ENCODE results near the gene ZBTB22.
A peak's percentile ranks its signal among the peaks of the same experiment; 100 is the strongest.
"Not testable (repeated sequence)": the region's sequence is repeated elsewhere in the genome, so short reads cannot be mapped to it uniquely, and the experiment has no call there.

ZBTB22 gene

GRCh38 chr6:33356295-33356694, 38.8 kb upstream of the ZBTB22 start:
- peak overlapping the region; percentile 64 for H3K18ac ChIP-seq (ENCODE audit: low read length)
- no peak overlapping the region for H3K23ac ChIP-seq (ENCODE audit: low read depth, low read length, poor library complexity)
- H2BK12ac ChIP-seq (ENCODE audit: low read length): peak overlapping the region; percentile 58
- no peak overlapping the region for H2BK120ac ChIP-seq (ENCODE audit: low read depth, low read length)
- H2BK15ac ChIP-seq (ENCODE audit: low read length): peak overlapping the region; percentile 75
- H3K9ac ChIP-seq (ENCODE audit: low read depth, low read length, poor library complexity): no peak overlapping the region
- no peak overlapping the region for H3K27ac ChIP-seq (replicated peaks; ENCODE audit: low read length)
- H2AFZ ChIP-seq (ENCODE audit: low read length): no peak overlapping the region
- no peak overlapping the region for H3K4me3 ChIP-seq (ENCODE audit: low read length in 2 of 2)
- H4K91ac ChIP-seq (ENCODE audit: low read depth, low read length, poor library complexity): no peak overlapping the region
- H3K36me3 ChIP-seq (replicated peaks in 1 of 2; ENCODE audit: control insufficient read depth in 2 of 2, insufficient read depth in 2 of 2, low read length in 2 of 2): no peaks in the 10 kb centered on the region
- H3K27me3 ChIP-seq (ENCODE audit: control insufficient read depth in 3 of 3, insufficient read depth in 3 of 3, low read depth in 1 of 3, low read length in 3 of 3): peaks cover 0 to 4% (median 0%) of the 10 kb centered on the region in 3 experiments
- peaks cover 1% of the 10 kb centered on the region for H3K79me1 ChIP-seq (ENCODE audit: low read depth, low read length)
- no peak overlapping the region for H3K4ac ChIP-seq (ENCODE audit: low read length)
- no peak overlapping the region for H4K8ac ChIP-seq (ENCODE audit: low read depth, low read length)
- DNase-seq (ENCODE audit: low spot score): no peak
- H2BK5ac ChIP-seq (ENCODE audit: low read length): no peak overlapping the region
- H2AK5ac ChIP-seq (ENCODE audit: low read depth, low read length): no peak overlapping the region
- no peaks in the 10 kb centered on the region for H3K9me3 ChIP-seq (replicated peaks in 1 of 2; ENCODE audit: control insufficient read depth in 2 of 2, insufficient read depth in 1 of 2, low read depth in 1 of 2, low read length in 2 of 2)
- no peaks in the 10 kb centered on the region for H3K4me1 ChIP-seq (ENCODE audit: control insufficient read depth in 2 of 2, insufficient read depth in 1 of 2, low read depth in 1 of 2, low read length in 2 of 2)
- peak overlapping the region; percentile 56 for H3K14ac ChIP-seq (ENCODE audit: low read length)
- no peak overlapping the region for H3K4me2 ChIP-seq (ENCODE audit: insufficient read depth, low read length, poor library complexity, severe bottlenecking)
- no CpG with 5 or more reads among the region's 3 CpGs for WGBS, 2 donors (ENCODE audit: extremely low coverage in 2 of 2, insufficient read length in 2 of 2, insufficient replicate concordance in 1 of 2)

GRCh38 chr6:33355860-33356259, 38.3 kb upstream of the ZBTB22 start:
- not testable (repeated sequence) for H2BK15ac ChIP-seq (ENCODE audit: low read length); H3K4me2 ChIP-seq (ENCODE audit: insufficient read depth, low read length, poor library complexity, severe bottlenecking); H3K18ac ChIP-seq (ENCODE audit: low read length); H2BK120ac ChIP-seq (ENCODE audit: low read depth, low read length); H2AK5ac ChIP-seq (ENCODE audit: low read depth, low read length); H3K27ac ChIP-seq (replicated peaks; ENCODE audit: low read length); DNase-seq (ENCODE audit: low spot score); H3K23ac ChIP-seq (ENCODE audit: low read depth, low read length, poor library complexity); H3K14ac ChIP-seq (ENCODE audit: low read length); H3K4me1 ChIP-seq (ENCODE audit: control insufficient read depth in 2 of 2, insufficient read depth in 1 of 2, low read depth in 1 of 2, low read length in 2 of 2); H3K4ac ChIP-seq (ENCODE audit: low read length); H2BK5ac ChIP-seq (ENCODE audit: low read length); H3K79me1 ChIP-seq (ENCODE audit: low read depth, low read length); H3K36me3 ChIP-seq (replicated peaks in 1 of 2; ENCODE audit: control insufficient read depth in 2 of 2, insufficient read depth in 2 of 2, low read length in 2 of 2); H3K27me3 ChIP-seq (ENCODE audit: control insufficient read depth in 3 of 3, insufficient read depth in 3 of 3, low read depth in 1 of 3, low read length in 3 of 3); H3K9ac ChIP-seq (ENCODE audit: low read depth, low read length, poor library complexity); H4K8ac ChIP-seq (ENCODE audit: low read depth, low read length); H4K91ac ChIP-seq (ENCODE audit: low read depth, low read length, poor library complexity); H3K9me3 ChIP-seq (replicated peaks in 1 of 2; ENCODE audit: control insufficient read depth in 2 of 2, insufficient read depth in 1 of 2, low read depth in 1 of 2, low read length in 2 of 2); H3K4me3 ChIP-seq (ENCODE audit: low read length in 2 of 2); H2AFZ ChIP-seq (ENCODE audit: low read length)
- WGBS, 2 donors (ENCODE audit: extremely low coverage in 2 of 2, insufficient read length in 2 of 2, insufficient replicate concordance in 1 of 2): no CpG with 5 or more reads among the region's 6 CpGs
- peak overlapping the region; percentile 58 for H2BK12ac ChIP-seq (ENCODE audit: low read length)

- Histone ChIP-seq H4K91ac (ENCODE audit: low read depth, low read length, poor library complexity) (no peak overlapping the region), H2BK5ac (ENCODE audit: low read length) (no peak overlapping the region), H3K4me1 (ENCODE audit: control insufficient read depth in 2 of 2, insufficient read depth in 1 of 2, low read depth in 1 of 2, low read length in 2 of 2) (no peaks in the 10 kb centered on the region), H2AFZ (ENCODE audit: low read length) (no peak overlapping the region), H3K79me1 (ENCODE audit: low read depth, low read length) (no peaks in the 10 kb centered on the region), H2BK15ac (ENCODE audit: low read length) (no peak overlapping the region), H3K9ac (ENCODE audit: low read depth, low read length, poor library complexity) (no peak overlapping the region), H3K18ac (ENCODE audit: low read length) (no peak overlapping the region), H3K36me3 (replicated peaks in 1 of 2; ENCODE audit: control insufficient read depth in 2 of 2, insufficient read depth in 2 of 2, low read length in 2 of 2) (no peaks in the 10 kb centered on the region), H2AK5ac (ENCODE audit: low read depth, low read length) (no peak overlapping the region), H3K14ac (ENCODE audit: low read length) (no peak overlapping the region), H3K4ac (ENCODE audit: low read length) (no peak overlapping the region), H3K9me3 (replicated peaks in 1 of 2; ENCODE audit: control insufficient read depth in 2 of 2, insufficient read depth in 1 of 2, low read depth in 1 of 2, low read length in 2 of 2) (no peaks in the 10 kb centered on the region), H3K4me2 (ENCODE audit: insufficient read depth, low read length, poor library complexity, severe bottlenecking) (no peak overlapping the region), H3K4me3 (ENCODE audit: low read length in 2 of 2) (no peak overlapping the region), H2BK12ac (ENCODE audit: low read length) (no peak overlapping the region), H2BK120ac (ENCODE audit: low read depth, low read length) (no peak overlapping the region), H3K23ac (ENCODE audit: low read depth, low read length, poor library complexity) (no peak overlapping the region), H3K27me3 (ENCODE audit: control insufficient read depth in 3 of 3, insufficient read depth in 3 of 3, low read depth in 1 of 3, low read length in 3 of 3) (peaks cover 0 to 40% (median 0%) of the 10 kb centered on the region in 3 experiments), H3K27ac (replicated peaks; ENCODE audit: low read length) (no peak overlapping the region), H4K8ac (ENCODE audit: low read depth, low read length) (no peak overlapping the region)
- WGBS, 2 donors (ENCODE audit: extremely low coverage in 2 of 2, insufficient read length in 2 of 2, insufficient replicate concordance in 1 of 2): no CpG with 5 or more reads among the region's 5 CpGs
- no peak for DNase-seq (ENCODE audit: low spot score)
Observed at GRCh38 chr6:33347816-33348215, 30.3 kb upstream of the ZBTB22 start.

- not testable (repeated sequence) for H2BK120ac ChIP-seq (ENCODE audit: low read depth, low read length); H3K23ac ChIP-seq (ENCODE audit: low read depth, low read length, poor library complexity); H2AK5ac ChIP-seq (ENCODE audit: low read depth, low read length); H3K4ac ChIP-seq (ENCODE audit: low read length); H3K4me1 ChIP-seq (ENCODE audit: control insufficient read depth in 2 of 2, insufficient read depth in 1 of 2, low read depth in 1 of 2, low read length in 2 of 2); DNase-seq (ENCODE audit: low spot score); H3K18ac ChIP-seq (ENCODE audit: low read length); H2BK5ac ChIP-seq (ENCODE audit: low read length); H2BK15ac ChIP-seq (ENCODE audit: low read length); H3K27ac ChIP-seq (replicated peaks; ENCODE audit: low read length); H4K91ac ChIP-seq (ENCODE audit: low read depth, low read length, poor library complexity); H3K9me3 ChIP-seq (replicated peaks in 1 of 2; ENCODE audit: control insufficient read depth in 2 of 2, insufficient read depth in 1 of 2, low read depth in 1 of 2, low read length in 2 of 2); H3K14ac ChIP-seq (ENCODE audit: low read length); H4K8ac ChIP-seq (ENCODE audit: low read depth, low read length); H3K79me1 ChIP-seq (ENCODE audit: low read depth, low read length); H2BK12ac ChIP-seq (ENCODE audit: low read length); H3K4me3 ChIP-seq (ENCODE audit: low read length in 2 of 2); H3K4me2 ChIP-seq (ENCODE audit: insufficient read depth, low read length, poor library complexity, severe bottlenecking); H2AFZ ChIP-seq (ENCODE audit: low read length); H3K36me3 ChIP-seq (replicated peaks in 1 of 2; ENCODE audit: control insufficient read depth in 2 of 2, insufficient read depth in 2 of 2, low read length in 2 of 2); H3K9ac ChIP-seq (ENCODE audit: low read depth, low read length, poor library complexity)
- WGBS, 2 donors (ENCODE audit: extremely low coverage in 2 of 2, insufficient read length in 2 of 2, insufficient replicate concordance in 1 of 2): no CpG with 5 or more reads among the region's 5 CpGs
- peaks cover 0 to 36% (median 0%) of the 10 kb centered on the region in 3 experiments for H3K27me3 ChIP-seq (ENCODE audit: control insufficient read depth in 3 of 3, insufficient read depth in 3 of 3, low read depth in 1 of 3, low read length in 3 of 3)
Observed at GRCh38 chr6:33346972-33347371, 29.4 kb upstream of the ZBTB22 start.

All from neuronal stem cell (in vitro differentiated cells).